Ishikawa (cell line): ENCODE results near the gene ZNF268.
A peak's percentile ranks its signal among the peaks of the same experiment; 100 is the strongest.

Source experiments
- CEBPB ChIP-seq: IDR thresholded peaks from 2 replicates; pipeline ENCODE4 v1.6.1; 2012
- CREB1 ChIP-seq: IDR thresholded peaks from 2 replicates; pipeline ENCODE4 v1.6.1; 2012; ENCODE audit warnings: low read depth
- EGR1 ChIP-seq: IDR thresholded peaks from 2 replicates; pipeline ENCODE4 v1.6.1; 2012
- EP300 ChIP-seq: IDR thresholded peaks from 2 replicates; pipeline ENCODE4 v1.6.1; 2012; ENCODE audit warnings: borderline replicate concordance
- FOXM1 ChIP-seq: IDR thresholded peaks from 2 replicates; pipeline ENCODE4 v1.6.1; 2012; ENCODE audit warnings: low read depth, borderline replicate concordance
- MAX ChIP-seq: IDR thresholded peaks from 2 replicates; pipeline ENCODE4 v1.6.1; 2012
- NFIC ChIP-seq: IDR thresholded peaks from 2 replicates; pipeline ENCODE4 v1.6.1; 2012
- RAD21 ChIP-seq: IDR thresholded peaks from 2 replicates; pipeline ENCODE4 v1.6.1; 2012; ENCODE audit warnings: low read depth
- REST ChIP-seq: IDR thresholded peaks from 2 replicates; pipeline ENCODE4 v1.6.1; 2012; ENCODE audit warnings: low read depth, mild to moderate bottlenecking
- TAF1 ChIP-seq: IDR thresholded peaks from 2 replicates; pipeline ENCODE4 v1.6.1; 2012; ENCODE audit warnings: low read depth, mild to moderate bottlenecking
- TCF12 ChIP-seq: IDR thresholded peaks from 2 replicates; pipeline ENCODE4 v1.6.1; 2012; ENCODE audit warnings: low read depth
- TEAD4 ChIP-seq: IDR thresholded peaks from 2 replicates; pipeline ENCODE4 v1.6.1; 2012
- USF1 ChIP-seq: IDR thresholded peaks from 2 replicates; pipeline ENCODE4 v1.6.1; 2012
- YY1 ChIP-seq: IDR thresholded peaks from 2 replicates; pipeline ENCODE4 v1.6.1; 2012; ENCODE audit warnings: low read depth
- ZBTB7A ChIP-seq: IDR thresholded peaks from 2 replicates; pipeline ENCODE4 v1.6.1; 2012; ENCODE audit warnings: low read depth

ZNF268 gene

GRCh38 chr12:133172491-133172890, 8.8 kb upstream of the ZNF268 start:
- TF ChIP-seq TCF12 (no peak), RAD21 (no peak), EP300 (no peak), TAF1 (no peak), USF1 (no peak), YY1 (no peak), NFIC (no peak), REST (no peak), ZBTB7A (no peak), TEAD4 (no peak), EGR1 (no peak), FOXM1 (no peak), CREB1 (no peak), CEBPB (no peak), MAX (no peak)

- TF ChIP-seq MAX, result no peak
- TF ChIP-seq RAD21, result no peak
- TF ChIP-seq YY1, result no peak
- no peak for TF ChIP-seq USF1
- no peak for TF ChIP-seq CREB1
- TF ChIP-seq FOXM1, result no peak
- TF ChIP-seq ZBTB7A, result no peak
- no peak for TF ChIP-seq TAF1
- no peak for TF ChIP-seq REST
- no peak for TF ChIP-seq CEBPB
- TF ChIP-seq EP300, result no peak
- TF ChIP-seq TCF12, result no peak
- no peak for TF ChIP-seq TEAD4
- TF ChIP-seq NFIC, result no peak
- no peak for TF ChIP-seq EGR1
Measured at GRCh38 chr12:133174901-133175300, 6.4 kb upstream of the ZNF268 start.

DNA sequence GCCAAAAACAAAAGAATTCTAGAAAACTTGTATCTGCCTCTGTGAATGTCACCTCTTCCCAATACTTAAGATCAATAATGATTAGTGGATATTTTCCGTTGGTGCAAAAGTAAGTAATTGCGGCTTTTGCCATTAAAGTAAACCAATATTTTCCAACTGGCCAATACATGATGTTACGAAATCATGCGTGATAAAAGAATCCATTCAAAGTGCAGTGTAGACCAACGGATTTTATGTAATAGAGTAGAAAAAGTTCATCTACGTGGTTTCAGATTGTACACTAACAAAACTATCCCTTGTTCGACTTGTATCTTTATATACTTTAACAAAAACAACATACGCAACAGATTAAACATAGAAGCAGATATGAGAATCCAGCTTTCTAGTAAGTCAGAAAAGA, 626 bp upstream of the ZNF268 start:
- TF ChIP-seq USF1 (no peak), YY1 (no peak), CEBPB (peak; percentile 18; the same call in 1 of the 2 replicates), TCF12 (no peak)

- TF ChIP-seq EGR1, result no peak
- TF ChIP-seq TEAD4, result no peak
- no peak for TF ChIP-seq TCF12
- TF ChIP-seq MAX, result no peak
- no peak for TF ChIP-seq RAD21
- TF ChIP-seq CREB1, result no peak
- no peak for TF ChIP-seq ZBTB7A
- TF ChIP-seq REST, result no peak
- no peak for TF ChIP-seq NFIC
- no peak for TF ChIP-seq YY1
- TF ChIP-seq EP300, result no peak
- no peak for TF ChIP-seq CEBPB
- no peak for TF ChIP-seq USF1
- no peak for TF ChIP-seq FOXM1
- no peak for TF ChIP-seq TAF1
Measured at GRCh38 chr12:133190176-133190575, 8.9 kb downstream of the ZNF268 start.
